Esophagus muscularis mucosa (tissue), 3 donors: ENCODE data around the gene PRKAR1A.

Source experiments
- CTCF ChIP-seq, 3 experiments: fragments of 200-600 bp in 2 of 3; fragments of 450-650 bp in 1 of 3; sonication (generic) in 2 of 3; IDR thresholded peaks; one replicate each; pipeline ENCODE4 v1.5.1; 2017 to 2019; ENCODE audit warnings: antibody characterized with exemption in 3 of 3, mild to moderate bottlenecking in 2 of 3, moderate library complexity in 1 of 3
- POLR2A ChIP-seq: fragments of 450-650 bp; IDR thresholded peaks from one replicate; pipeline ENCODE4 v1.6.1; 2017; ENCODE audit warnings: antibody characterized with exemption, moderate library complexity, mild to moderate bottlenecking, low read depth

GRCh38 chr17:68568581-68568980, 56.4 kb downstream of the PRKAR1A start:
- TF ChIP-seq CTCF (IDR thresholded peaks at IDR 0.05): no peak
- no peak for TF ChIP-seq POLR2A
